ENCODE measurements around the gene C1orf53.
"Not testable (repeated sequence)": the region's sequence is repeated elsewhere in the genome, so short reads cannot be mapped to it uniquely, and the experiment has no call there.

The C1orf53 gene

DNA sequence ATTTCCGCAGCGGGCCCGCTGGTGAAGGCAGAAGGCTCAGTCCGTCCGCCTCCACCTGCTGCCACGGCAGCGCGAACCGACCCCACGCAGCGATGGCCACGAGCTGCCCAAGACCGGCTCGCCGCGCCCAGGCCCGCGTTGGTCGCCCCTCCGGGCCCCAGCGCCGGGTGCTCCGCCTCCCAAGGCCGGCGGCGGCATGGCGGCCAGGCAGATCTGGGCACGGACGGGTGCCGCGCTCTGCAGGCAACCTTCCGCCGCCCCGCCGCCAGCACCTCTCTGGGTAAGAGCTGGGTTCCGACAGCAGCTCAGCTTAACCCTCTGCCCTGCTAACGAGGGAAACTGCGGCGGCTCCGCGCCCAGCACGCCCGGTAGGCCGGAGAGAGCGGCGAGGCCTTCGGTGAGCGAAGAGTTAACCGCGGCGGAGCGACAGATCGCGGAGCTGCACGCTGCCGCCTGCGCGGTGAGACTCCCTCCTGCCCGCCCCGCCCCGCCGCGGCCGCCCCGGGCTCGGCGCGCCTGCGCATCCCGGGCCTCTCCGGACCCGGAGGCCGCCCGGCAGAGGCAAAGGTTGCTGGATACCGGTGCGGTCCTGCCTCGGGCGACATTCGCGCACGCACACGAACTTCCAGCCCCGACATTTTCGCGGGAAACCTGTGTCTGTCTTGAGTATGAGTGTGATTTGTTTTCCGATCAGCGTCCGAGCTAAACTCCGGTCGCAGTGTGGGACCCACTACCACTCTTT lies at the start of gene C1orf53:
C1orf53 (plus strand) TSS at position 177 of the 742 bp plus-strand sequence; CDS start at position 197, 20 bp downstream.
- DNase-seq (ENCODE audit: low spot score), result peak; percentile 99

DNA sequence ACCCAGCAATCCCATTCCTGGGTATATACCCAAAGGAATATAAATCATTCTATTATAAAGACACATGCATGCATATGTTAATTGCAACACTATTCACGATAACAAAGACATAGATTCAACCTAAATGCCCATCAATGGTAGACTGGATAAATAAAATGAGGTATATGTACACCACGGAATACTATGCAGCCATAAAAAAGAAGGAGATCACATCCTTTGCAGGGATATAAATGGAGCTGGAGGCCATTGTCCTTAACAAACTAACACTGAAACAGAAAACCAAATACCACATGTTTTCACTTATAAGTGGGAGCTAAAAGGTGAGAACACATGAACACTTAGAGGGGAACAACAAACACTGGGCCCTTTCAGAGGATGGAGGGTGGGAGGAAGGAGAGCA lies 46.7 kb upstream of the C1orf53 start:
- DNase-seq (ENCODE audit: low spot score), result not testable (repeated sequence)

DNA sequence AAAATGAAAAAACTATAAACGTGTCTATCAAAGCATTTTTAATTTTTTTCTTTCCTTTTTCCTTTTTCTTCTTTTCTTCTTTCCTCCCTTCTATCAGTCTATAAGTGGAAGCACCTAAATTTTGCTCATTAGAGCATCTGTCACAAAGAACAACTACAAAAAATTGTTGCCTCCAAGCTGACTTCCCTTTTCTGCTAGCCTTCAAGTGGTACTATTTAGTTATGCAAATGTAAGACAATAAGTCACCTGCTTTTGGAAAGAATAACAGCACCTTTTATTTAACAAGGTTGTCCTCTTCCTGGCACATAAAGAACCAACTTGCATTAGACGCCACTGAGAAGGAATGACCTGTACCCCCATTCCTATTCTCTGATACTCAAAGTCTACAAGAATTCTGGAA lies 45.0 kb upstream of the C1orf53 start:
- DNase-seq (ENCODE audit: low spot score), result no peak

DNA sequence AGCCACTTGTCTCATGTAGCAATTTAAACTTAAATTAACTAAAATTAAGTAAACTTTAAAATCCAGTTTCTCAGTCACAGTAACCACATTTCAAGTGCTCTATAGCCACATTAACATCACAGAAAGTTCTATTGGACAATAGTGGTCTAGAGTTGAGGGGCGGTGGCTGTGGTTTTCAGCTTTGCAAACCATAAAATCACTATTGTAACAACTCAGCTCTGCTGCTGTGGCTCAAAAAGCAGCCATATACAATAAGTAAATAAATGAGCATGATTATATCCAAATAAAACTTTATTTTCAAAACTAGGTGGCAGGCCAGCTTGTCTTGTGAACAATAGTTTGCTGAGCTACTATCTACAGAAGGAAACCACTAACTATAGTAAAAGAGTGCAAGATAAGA lies 43.4 kb upstream of the C1orf53 start:
- no peak for DNase-seq (ENCODE audit: low spot score)

DNA sequence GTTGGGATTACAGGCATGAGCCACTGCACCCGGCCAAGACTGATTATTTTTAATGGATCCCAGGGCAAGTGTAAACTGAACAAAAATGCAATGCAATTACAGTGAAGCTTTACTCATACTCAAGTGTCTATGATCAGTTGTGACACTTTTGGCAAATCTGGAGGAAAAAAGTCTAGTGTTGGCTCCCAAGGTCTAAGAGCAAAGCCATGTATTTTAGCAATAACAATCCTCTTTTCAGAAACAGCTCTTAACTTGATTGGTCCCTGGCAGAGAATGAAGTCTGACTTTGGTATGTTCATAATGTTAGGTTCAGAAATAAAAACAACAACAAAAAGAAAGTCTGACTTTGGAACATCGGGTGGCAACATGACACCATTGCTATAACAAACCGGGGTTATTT lies 40.2 kb upstream of the C1orf53 start:
- DNase-seq (ENCODE audit: low spot score), result no peak

DNA sequence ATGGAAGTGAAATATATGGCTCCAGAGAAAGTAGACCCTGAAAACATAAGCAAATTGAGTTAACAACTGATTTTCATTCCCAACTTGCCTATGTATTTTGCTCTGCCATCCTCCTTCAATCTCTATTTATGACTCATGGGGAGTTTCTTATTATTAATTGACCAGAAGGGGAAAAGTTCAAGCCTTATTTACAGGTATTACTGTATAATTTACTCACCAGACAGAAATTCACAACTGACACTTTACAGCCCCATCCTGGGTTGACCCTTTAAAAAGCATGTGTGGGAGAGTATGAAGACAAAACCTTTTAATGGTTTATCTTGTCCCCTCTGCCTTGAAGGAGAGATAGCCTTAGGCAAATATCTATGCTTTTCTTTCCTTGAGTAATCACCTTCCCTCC lies 39.8 kb upstream of the C1orf53 start:
- no peak for DNase-seq (ENCODE audit: low spot score)

DNA sequence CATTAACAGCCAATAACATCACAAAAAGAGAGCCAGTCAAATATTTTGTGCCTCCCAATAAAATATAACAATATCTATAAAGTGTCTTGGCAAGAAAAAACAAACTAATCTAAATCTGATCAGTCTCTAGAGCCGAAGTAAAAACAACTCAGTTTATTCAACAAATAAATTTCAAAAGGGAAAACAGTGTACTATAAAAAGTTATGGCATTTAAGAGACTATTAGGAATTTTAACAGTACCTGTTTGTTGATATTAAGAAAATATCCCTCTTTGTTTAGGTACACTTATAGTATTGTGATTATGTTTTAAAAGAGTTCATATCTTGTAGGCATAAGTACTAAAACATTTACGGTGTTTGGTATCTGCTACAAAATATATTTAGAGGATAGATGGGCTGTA lies 36.6 kb upstream of the C1orf53 start:
- DNase-seq (ENCODE audit: low spot score), result no peak

DNA sequence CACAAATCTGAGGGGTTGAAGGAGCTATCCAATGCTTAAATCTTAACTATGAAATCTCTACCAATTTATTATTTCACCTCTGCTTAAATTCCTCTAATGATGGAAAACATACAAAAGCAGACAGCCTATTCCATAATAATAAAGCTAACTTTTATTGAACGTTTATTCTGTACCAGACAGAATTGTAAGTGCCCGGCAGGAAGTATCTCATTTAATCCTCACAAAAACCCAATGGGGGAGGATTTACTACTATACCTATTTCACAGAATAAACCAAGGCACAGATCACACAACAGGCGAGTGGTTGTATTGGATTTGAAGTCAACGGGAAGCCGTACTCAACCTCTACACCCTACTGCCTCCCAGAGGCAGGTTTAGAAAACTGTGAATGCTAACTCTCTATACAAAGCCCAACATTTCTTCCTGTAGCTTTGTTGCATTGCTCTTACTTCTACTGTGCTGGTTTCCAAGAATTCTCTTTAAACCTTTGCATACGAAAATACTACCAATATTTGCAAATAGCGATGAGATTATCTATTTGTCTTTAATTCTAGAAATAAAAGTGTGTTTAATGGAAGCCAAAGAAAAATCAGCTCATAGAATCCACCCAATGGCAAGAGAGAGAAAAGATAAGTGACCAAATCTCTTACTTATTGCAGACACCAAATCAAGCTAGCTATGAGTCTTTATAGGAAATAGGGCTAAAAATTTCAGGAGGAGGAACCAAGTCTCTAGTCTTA lies 33.5 kb upstream of the C1orf53 start:
- DNase-seq (ENCODE audit: low spot score), result peak; percentile 76

DNA sequence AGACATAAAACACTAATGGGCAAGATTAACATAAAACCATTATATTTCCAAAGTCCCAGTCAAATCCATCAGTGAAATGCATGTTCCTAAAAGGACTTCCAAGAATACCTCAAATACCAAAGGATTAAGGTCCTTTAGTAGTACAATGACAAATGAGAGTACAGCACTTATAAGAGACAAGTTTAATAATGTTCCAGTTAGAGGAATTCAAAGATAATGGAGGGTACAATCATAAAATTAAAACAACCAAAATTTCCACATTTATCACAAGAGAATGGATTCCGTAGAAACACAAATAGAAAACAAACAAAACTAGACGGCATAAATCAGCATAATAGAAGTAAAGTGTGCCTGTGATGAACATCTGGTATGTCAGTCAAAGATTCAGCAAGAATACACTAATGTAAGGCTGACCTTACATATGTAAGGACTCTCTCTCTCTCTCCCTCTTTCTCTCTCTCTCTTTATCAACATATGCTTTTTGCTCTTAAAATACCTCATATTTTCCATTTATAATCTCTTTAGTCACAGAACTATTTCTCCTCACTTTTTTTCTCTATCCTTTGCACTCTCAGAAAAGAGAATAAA lies 32.8 kb upstream of the C1orf53 start:
- no peak for DNase-seq (ENCODE audit: low spot score)

DNA sequence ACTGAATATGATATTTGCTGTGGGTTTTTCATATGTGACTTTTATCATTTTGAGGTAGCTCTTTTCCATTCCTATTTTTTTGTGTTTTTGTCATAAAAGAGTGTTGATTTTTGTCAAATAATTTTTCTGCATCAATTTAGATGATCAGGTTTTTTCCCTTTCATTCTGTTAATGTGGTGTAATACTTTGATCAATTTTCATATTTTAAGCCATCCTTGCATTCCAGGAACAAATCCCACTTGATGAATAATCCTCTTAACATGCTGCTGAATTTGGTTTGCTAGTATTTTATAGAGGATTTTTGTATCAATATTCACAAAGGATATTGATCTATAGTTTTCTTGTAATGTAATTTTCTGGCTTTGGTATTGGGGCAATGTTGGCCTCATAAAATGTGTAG lies 25.5 kb upstream of the C1orf53 start:
- no peak for DNase-seq (ENCODE audit: low spot score)

DNA sequence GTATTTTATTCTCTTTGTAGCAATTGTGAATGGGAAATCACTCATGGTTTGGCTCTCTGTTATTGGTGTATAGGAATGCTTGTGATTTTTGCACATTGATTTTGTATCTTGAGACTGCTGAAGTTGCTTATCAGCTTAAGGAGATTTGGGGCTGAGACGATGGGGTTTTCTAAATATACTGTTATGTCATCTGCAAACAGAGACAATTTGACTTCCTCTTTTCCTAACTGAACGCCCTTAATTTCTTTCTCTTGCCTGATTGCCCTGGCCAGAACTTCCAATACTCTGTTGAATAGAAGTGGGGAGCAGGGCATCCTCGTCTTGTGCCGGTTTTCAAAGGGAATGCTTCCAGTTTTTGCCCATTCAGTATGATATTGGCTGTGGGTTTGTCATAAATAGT lies 22.0 kb upstream of the C1orf53 start:
- DNase-seq (ENCODE audit: low spot score), result not testable (repeated sequence)

DNA sequence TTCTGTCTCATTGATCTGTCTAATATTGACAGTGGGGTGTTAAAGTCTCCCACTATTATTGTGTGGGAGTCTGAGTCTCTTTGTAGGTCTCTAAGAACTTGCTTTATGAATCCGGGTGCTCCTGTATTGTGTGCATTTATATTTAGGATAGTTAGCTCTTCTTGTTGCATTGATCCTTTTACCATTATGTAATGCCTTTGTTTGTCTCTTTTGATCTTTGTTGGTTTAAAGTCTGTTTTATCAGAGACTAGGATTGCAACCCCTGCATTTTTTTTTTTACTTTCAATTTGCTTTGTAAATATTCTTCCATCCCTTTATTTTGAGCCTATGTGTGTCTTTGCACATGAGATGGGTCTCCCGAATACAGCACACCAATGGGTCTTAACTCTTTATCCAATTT lies 20.2 kb upstream of the C1orf53 start:
- DNase-seq (ENCODE audit: low spot score), result not testable (repeated sequence)

DNA sequence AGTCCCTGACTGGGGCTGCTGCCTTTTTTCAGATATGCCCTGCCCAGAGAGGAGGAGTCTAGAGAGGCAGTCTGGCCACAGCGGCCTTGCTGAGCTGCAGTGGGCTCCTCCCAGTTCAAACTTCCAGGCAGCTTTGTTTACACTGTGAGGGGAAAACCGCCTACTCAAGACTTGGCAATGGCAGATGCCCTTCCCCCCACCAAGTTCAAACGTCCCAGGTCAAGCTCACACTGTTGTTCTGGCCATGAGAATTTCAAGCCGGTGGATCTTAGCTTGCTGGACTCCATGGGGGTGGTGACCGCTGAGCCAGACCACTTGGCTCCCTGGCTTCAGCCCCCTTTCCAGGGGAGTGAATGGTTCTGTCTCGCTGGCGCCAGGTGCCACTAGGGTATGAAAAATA lies 18.3 kb upstream of the C1orf53 start:
- DNase-seq (ENCODE audit: low spot score), result no peak

DNA sequence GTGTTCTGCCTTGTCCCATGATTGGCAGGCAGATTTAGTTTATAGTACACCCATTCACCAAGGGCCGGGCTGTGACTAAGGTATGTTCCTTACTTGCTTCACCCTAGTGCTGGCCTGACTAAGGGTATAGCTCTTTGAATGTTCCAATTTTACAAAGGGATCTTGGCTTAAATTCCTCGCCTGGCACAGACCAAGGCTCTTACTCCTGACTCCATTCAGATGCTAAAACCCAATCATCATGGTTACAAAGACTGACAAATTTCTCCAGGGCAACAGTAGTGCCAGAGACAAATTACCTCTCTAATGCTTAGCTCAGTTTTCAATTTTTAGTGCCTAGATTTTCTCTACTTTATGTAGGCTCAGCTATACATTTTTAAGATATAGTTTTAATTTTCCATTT lies 11.5 kb upstream of the C1orf53 start:
- no peak for DNase-seq (ENCODE audit: low spot score)

DNA sequence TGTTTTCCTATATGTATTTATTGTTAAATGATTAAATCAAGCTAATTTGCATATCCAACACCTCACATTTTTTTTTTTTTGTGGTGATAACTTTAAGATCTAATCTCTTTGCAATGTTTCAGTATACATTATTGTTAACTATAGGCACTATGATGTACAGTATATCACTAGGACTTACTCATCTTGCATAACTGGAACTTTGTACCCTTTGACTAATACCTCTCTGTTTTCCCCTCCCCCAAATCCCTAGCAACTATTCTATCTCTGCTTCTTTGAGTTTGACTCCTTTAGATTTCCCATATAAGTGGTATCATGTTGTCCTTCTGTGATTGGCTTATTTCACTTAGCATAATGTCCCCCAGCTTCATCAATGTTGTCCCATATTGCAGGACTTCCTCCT lies 9.7 kb upstream of the C1orf53 start:
- no peak for DNase-seq (ENCODE audit: low spot score)

DNA sequence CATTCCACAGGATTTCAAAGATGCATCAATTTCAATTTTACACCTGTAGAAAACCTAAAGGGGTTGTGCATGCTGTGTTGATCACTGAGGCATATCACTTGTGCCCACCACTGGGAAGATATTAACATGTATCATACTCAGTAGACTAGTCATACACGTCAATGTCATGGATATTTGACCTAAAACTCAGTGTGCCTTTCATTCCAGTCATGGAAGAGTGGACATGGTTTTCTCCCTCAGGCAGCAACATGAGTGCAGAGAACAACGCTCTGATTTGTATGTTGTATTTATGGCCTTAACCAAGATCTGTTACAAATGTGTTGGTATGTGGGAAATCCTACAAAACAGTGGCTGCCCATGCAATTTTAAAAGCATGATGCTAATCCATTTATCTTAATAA lies 6.1 kb upstream of the C1orf53 start:
- no peak for DNase-seq (ENCODE audit: low spot score)

DNA sequence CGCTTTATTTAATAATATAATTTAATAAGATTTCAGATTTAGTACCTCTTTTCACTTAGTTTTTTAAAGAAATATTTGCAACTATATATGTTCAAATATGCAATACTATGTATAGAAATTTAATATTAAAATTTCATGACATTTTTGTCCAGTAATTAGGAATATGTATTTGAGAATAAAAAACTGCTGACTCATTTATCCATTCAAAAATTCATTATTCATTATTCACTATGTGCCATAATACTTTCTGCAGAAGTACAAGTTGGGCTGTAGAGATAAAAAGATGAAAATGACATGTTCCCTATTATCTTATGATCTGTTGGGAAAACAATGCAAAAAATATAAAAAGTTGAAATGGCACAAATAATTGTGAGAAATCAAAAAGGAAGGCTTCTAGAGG lies 3.4 kb upstream of the C1orf53 start:
- no peak for DNase-seq (ENCODE audit: low spot score)

DNA sequence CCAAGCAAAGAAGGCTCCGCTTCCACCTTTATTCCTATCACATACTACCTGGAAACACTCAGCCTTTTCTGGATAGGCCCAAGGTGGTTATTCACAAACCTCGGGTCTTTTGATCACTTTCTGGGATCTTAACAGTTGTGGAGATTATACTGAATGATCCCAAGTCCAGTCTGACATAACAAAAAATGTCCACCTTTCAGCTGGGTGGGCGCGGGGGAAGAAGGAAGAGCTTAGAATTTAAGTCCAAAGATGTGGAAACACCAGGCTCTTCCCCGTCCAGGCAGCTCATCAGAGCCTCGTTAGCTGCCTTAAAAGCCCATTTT lies 338 bp upstream of the C1orf53 start:
- no peak for DNase-seq (ENCODE audit: low spot score)

DNA sequence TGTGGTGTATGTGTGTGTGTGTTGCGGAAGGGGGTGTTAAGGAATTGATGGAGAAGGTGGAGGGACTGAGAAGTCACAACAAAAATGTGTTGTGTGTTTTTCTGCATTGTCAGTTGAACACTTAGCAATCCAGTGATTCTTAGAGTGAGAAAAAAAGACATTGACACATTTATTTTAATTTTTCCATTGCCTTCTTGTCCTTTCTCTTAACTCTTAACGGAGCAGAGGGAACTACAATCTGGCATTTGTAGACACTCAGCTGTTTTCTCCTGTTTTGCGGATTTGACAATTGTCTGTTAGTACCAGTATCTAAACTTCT lies 725 bp downstream of the C1orf53 start:
- DNase-seq (ENCODE audit: low spot score), result no peak

DNA sequence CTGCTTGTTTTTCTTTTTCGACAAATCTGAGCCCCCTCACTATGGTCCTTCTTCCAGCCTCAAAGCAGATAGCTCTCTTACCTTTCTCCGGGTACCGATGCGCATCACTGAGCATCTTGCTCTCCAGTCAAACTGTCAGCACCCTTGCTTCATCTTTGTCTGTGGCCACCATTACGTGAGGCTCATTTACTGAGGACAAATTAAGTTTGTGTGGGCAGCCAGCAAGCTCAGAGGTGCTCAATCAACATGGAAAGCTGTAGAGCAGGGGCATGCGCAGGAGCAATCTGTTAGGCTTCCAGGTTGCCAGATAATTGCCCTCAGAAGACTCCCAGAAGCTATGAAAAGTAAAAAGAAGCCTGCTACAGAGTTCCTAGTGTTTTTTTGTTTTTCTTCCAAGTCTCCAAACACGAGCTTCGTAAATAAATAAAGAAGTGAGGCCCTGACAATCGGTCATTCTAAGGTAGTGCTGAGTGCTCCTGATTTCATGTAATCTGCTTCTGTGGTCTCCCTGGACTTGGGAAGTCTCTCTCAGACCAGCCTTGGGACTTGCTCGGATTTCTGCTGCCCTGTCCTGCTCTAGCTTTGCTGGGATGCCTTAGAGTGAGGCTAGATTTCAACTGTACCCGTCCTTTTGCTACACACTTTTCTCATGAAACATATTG lies 1.8 kb downstream of the C1orf53 start:
- no peak for DNase-seq (ENCODE audit: low spot score)

DNA sequence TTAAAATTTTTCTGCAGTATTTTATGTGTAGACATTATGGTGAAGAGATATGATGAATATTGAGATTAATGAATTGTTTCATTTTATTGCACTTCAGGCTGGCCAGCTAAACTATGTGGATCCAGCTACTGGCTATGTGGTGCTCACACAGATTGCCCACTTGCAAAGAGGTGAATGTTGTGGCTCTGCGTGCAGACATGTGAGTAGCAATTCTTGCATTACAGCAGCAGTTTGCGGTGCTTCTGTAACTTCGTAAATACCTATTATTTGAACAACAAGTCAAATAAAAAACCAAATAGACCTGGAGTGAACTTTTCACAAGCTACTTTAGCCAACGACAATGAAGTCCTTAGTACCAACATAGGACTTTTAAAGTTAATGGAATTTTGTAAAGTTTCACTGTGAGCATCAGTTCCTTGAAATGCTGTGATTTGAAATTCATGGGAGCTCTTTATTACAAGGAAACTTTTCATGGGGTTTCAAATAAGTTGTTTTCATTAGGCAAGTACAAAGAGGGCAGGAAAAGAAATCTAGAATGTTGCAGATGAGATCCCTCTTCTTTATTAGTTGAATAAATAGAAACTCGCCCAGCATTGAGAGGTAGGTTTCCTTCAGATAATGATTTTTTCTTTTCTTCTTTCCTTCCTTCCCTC lies 3.4 kb downstream of the C1orf53 start:
- no peak for DNase-seq (ENCODE audit: low spot score)

DNA sequence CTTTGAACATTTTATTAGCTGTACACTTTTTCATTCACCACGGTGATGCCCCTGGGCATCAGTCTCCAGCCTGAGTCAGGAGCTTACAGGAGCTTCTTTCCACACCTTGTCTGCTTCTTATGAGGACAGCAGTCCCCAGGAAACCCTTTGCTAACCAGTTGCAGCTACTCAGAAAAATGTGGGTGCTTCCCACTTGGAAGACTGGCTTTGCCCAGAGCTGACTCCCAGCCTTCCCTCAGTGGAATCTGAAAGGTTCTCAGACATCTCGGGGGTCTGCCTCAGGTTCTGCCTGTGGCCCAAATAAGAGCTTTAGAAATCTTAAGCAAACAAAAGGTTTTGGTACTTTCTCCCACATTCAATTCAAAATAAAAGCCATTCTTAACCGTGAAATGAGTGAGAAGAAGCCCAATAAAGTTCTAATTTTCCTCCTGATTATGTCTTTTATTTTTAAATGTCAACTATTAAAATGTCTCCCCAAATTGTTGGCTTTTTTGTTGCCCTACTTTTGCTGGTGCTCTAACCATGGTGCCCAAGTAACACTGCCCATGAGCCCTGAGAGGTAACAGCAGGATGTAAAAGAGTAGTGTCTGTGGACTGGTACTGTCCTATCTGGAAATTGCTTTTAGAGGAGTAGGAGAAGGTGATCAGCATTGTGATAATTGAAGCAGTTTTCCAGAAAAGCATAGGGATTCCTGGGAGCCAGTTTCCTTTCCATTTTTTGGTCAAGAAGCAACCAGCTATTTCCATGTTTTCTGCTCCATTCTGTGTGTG lies 5.6 kb downstream of the C1orf53 start:
- DNase-seq (ENCODE audit: low spot score), result no peak
